Ovary (tissue), 9 donors: Measurements from ENCODE around the gene TAS1R1. TPM values are rescaled to one million over a fixed set of nuclear protein-coding genes. Genes with fewer than 3 reads are reported as not detected.

Experiments used
- DNase-seq, 5 donors: peaks; one replicate each; pipeline ENCODE4 v3.0.0-alpha.2; 2019 to 2020
- H3K27ac ChIP-seq, 2 donors: fragments of 200-600 bp; one replicate each; pipeline versions ENCODE4 v1.5.1 to v1.8.0; 2019 to 2022
- H3K27me3 ChIP-seq: fragments of 200-600 bp; one replicate; pipeline ENCODE4 v1.8.0; 2022
- H3K36me3 ChIP-seq: fragments of 200-600 bp; sonication (generic); one replicate; pipeline ENCODE4 v1.5.1; 2019
- H3K4me1 ChIP-seq: one replicate; pipeline ENCODE4 v1.8.1; 2013; ENCODE audit warnings: mild to moderate bottlenecking, moderate library complexity; ENCODE audit not compliant: insufficient read depth
- H3K4me3 ChIP-seq: fragments of 200-600 bp; sonication (generic); one replicate; pipeline ENCODE4 v1.5.1; 2017
- H3K9me3 ChIP-seq, 2 donors: fragments of 200-600 bp in 1 of 2; sonication (generic) in 1 of 2; one replicate each; pipeline versions ENCODE4 v1.5.1 to v1.8.1; 2013 to 2019; ENCODE audit warnings: mild to moderate bottlenecking in 1 of 2, moderate library complexity in 1 of 2
- CTCF ChIP-seq, 3 donors: fragments of 450-650 bp in 2 of 3; fragments of 200-600 bp in 1 of 3; IDR thresholded peaks; one replicate each; pipeline versions ENCODE4 v1.5.1 to v1.8.0; 2016 to 2022; ENCODE audit warnings: antibody characterized with exemption in 3 of 3, mild to moderate bottlenecking in 1 of 3
- EP300 ChIP-seq: sonication (generic); formaldehyde crosslinking; IDR thresholded peaks from one replicate; pipeline ENCODE4 v1.6.1; 2017; ENCODE audit warnings: antibody characterized with exemption
- POLR2A ChIP-seq: fragments of 450-650 bp; IDR thresholded peaks from one replicate; pipeline ENCODE4 v1.6.1; 2017; ENCODE audit warnings: antibody characterized with exemption, mild to moderate bottlenecking, moderate library complexity
- WGBS, 3 donors: extraction: QIAGEN DNeasy Blood & Tissue Kit in 1 of 3; methylation state at CpG; one replicate each; pipeline versions ENCODE4 v1.1.5 to v1.1.7; 2013 to 2017; 5-methylcytosine and 5-hydroxymethylcytosine counted together
- intact Hi-C, 4 donors: fragments of 100-400 bp; cut with DNase I; formaldehyde crosslinking; loops; one replicate each; pipeline versions ENCODE4 v1.11.0 to v1.15.1; 2022 to 2023
- polyA plus RNA-seq, 2 donors: library from polyadenylated mRNA; stranded (reverse); fragments of 200-250 nt in 1 of 2; fragments of 350-450 nt in 1 of 2; fragmentation: Illumina TruSeq in 1 of 2; extraction: RNeasy Lipid Tissue Mini Kit (QIAGEN cat#74804) in 1 of 2; gene quantifications; one replicate each; pipeline ENCODE4 v1.2.3, GENCODE V29; 2013 to 2014
- total RNA-seq, 7 donors: library from RNA; depleted of rRNA in 2 of 7; stranded (reverse); fragments of >200 nt in 2 of 7; fragmentation: NEBNext Ultra II Directional in 3 of 7; extraction: Animal tissue kit (Norgen Biotek cat#: 25700) in 3 of 7; gene quantifications; one replicate each; pipeline versions ENCODE4 v1.1.0 to v1.2.4, GENCODE V29; 2016 to 2023
- donor health status: DM: no; HTN: no; CAD: no; lungs with moderate emphysema.
- donor health status: DM: no; HTN: no; CAD: no.
- donor health status: Bipolar disorder and iron deficiency.
- donor health status: DM: yes; HTN: yes; CAD: no.
- donor health status: DM: no; HTN: no; CAD: no.
- donor health status: DM: yes; HTN: yes; CAD: no.

The TAS1R1 gene
- total and polyA plus RNA-seq, 9 donors, result 0.20 to 0.74 (median 0.33) TPM; not detected in 3

DNA sequence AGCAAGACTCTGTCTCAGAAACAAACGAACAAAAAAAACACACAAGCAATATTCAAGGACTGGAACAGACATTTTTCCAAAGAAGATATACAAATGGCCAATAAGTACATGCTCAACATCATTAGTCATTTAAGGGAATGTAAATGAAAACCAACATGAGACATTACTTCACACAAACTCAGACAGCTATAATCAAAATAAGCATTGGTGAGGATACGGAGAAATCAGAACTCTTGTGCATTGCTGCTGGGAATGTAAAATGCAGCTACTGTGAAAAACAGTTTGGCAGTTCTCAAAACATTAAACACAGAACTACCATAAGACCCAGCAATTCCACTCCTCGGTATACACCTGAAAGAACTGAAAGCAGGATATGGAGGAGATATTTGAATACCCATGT, 16.2 kb upstream of the TAS1R1 start:
- Histone ChIP-seq H3K4me3 (no peak overlapping the region), H3K36me3 (no peaks in the 10 kb centered on the region), H3K9me3 (no peaks in the 10 kb centered on the region), H3K27me3 (no peaks in the 10 kb centered on the region), H3K27ac (no peak overlapping the region), H3K4me1 (peaks cover 2% of the 10 kb centered on the region)
- 11 to 23% (median 13%) methylated on average over 3 of the region's 3 CpGs for WGBS, 3 donors
- TF ChIP-seq POLR2A (no peak), CTCF (IDR thresholded peaks at IDR 0.05) (no peak), EP300 (no peak)
- DNase-seq, result no peak
- intact Hi-C loops, result no loop called here

DNA sequence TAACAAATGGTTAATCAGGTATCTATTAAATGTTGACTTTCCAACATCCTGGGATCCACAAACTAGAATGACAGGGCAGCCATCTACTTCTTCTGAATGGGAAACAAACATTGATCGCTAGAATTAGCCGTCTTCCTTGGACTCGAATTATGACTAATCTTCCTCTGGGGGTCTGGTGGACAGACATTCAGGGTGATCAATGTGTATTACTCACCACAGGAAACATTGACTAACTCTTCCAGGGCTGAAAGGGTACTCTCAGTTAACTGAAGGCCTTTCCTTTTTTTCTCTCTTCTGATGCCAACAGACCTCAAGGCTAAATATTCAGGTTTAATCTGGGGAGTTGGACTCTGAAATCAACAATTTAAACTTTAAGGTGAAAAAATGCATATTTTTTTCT, 10.3 kb upstream of the TAS1R1 start:
- no peak for TF ChIP-seq CTCF (IDR thresholded peaks at IDR 0.05)
- no peak for TF ChIP-seq EP300
- no peak for TF ChIP-seq POLR2A
- Histone ChIP-seq H3K4me1 (no peaks in the 10 kb centered on the region), H3K27me3 (no peaks in the 10 kb centered on the region), H3K36me3 (no peaks in the 10 kb centered on the region), H3K27ac (no peak overlapping the region), H3K4me3 (no peak overlapping the region), H3K9me3 (no peaks in the 10 kb centered on the region)
- DNase-seq, result no peak
- intact Hi-C loops, result no loop called here
- 80 to 87% (median 82%) methylated on average over 3 of the region's 3 CpGs for WGBS, 3 donors

DNA sequence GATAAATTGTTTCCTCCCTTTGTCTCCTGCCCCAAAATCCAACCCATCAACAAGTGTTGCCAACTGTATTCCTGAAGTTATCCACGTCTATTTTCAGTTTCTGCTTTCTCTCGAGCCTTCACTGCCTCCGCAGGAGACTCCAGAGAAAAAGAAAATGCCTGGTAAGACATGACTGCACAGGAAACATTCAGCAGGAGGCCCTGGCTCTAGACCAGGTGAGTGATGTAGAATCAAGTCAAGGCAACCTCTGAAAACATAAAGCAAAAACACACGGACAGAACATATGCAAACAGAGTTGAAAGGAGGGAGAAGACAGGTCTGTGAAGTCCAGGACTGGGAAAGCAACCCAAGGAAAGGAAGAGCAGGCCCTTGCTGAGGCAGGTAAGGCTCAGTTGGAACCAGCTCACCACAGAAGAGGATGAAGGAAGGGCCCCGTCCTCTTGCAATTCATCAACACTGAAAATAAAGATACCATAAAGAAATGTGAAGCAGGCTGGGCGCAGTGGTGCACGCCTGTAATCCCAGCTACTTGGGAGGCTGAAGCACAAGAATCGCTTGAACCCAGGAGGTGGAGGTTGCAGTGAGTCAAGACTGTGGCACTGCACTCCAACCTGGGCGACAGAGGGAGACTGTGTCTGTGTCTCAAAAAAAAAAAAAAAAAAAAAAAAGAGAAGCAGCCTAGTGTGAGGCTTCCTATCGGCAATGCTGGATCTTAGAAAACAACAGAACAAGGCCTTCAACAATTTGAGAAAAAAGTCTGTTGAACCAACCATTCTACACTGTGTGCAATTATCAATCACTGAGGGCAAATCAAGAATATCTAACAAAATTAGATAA, 9.6 kb upstream of the TAS1R1 start:
- no peaks in the 10 kb centered on the region for H3K4me1 ChIP-seq
- H3K27ac ChIP-seq, result no peak overlapping the region
- no peak for DNase-seq
- TF ChIP-seq POLR2A (no peak), CTCF (IDR thresholded peaks at IDR 0.05) (no peak), EP300 (no peak)
- 61 to 63% (median 62%) methylated on average over 10 of the region's 10 CpGs for WGBS, 3 donors
- H3K9me3 ChIP-seq, result no peaks in the 10 kb centered on the region
- intact Hi-C loops, result no loop called here
- H3K36me3 ChIP-seq, result no peaks in the 10 kb centered on the region
- H3K27me3 ChIP-seq, result no peaks in the 10 kb centered on the region
- H3K4me3 ChIP-seq, result no peak overlapping the region

- no peaks in the 10 kb centered on the region for H3K4me1 ChIP-seq
- H3K27me3 ChIP-seq, result no peaks in the 10 kb centered on the region
- no peaks in the 10 kb centered on the region for H3K9me3 ChIP-seq
- H3K36me3 ChIP-seq, result no peaks in the 10 kb centered on the region
- no peak overlapping the region for H3K27ac ChIP-seq
- WGBS, 3 donors, result 52 to 57% (median 54%) methylated on average over 5 of the region's 5 CpGs
- TF ChIP-seq POLR2A, result no peak
- TF ChIP-seq EP300, result no peak
- TF ChIP-seq CTCF (IDR thresholded peaks at IDR 0.05), result no peak
- intact Hi-C loops, result no loop called here
- H3K4me3 ChIP-seq, result no peak overlapping the region
- DNase-seq, result no peak
Observed at GRCh38 chr1:6546326-6546725, 8.8 kb upstream of the TAS1R1 start.
